G401.6 (cell line): ENCODE results near the gene UQCRC1.

Source experiments
- FAIRE-seq: peaks from 2 replicates; lab custom pipeline; 2012; peaks lifted over from hg19 to GRCh38; lab: Jason Lieb, UNC

Gene UQCRC1

DNA sequence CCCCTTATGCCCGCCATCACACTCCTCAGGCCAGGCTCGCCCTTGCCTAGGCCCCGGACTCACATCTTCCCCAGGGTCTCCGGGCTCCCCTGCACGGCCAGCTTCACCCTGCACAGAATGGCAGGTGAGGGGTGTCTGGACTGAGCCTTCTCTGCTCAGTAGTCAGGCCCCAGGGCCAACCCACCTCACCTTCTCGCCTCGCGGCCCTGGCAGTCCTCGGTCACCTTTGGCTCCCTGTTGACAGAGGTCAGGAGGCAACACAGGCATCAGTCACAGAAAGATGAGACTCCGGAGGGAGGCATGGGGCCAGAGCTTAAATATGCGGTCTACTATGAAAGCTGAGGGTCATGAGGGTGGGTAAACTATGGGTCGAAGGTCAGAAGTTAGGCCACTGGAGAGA lies 37.5 kb downstream of the UQCRC1 start:
- FAIRE-seq = no peak

DNA sequence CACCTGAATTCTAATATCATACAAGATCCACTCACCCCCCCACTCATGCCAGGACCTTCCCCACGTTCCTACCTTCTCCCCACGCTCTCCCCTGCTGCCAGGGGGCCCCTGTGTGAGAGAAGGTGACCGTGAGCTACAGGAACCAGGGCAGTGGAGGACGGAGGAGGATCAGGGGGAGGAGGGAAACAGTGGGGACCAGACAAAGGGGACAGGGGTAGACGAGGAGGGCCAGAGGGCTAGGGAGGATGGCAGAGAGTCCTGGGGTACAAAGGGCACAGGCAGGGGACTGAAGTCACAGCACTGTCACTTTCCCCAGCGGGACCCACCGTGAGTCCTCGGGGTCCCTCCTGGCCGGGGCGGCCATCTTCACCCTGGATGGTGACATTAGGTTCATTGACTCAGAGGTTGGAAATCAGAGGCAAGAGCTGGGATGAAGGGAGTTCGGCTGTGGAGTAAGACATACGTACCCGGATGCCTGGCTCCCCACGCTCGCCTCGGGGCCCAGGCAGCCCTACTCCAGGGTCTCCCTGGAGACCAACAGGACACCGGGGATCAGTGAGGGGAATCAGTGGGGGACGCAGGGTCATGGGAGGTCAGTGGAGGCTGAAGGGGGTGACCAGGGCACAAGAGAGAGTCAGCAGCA lies 39.5 kb downstream of the UQCRC1 start:
- no peak for FAIRE-seq

GRCh38 chr3:48569400-48569799 lies 40.0 kb downstream of the UQCRC1 start:
- no peak for FAIRE-seq

DNA sequence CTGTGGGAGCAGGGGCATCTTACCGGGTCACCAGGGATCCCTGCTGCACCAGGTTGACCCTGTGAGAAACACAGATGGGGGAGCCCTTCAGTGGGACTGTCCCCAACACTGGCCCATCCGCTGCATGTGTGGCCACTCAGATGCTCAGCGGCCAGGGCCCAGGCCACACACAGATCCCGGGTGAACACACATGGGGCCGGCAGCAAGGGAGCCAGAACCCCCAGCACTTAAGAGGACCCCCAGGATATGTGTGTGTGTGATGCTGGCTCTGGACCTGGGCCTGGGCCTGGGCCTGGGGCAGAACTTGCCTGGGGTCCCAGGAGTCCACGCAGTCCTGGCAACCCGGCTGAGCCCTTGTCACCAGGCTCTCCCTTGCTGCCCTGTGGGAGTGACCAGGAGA lies 41.0 kb downstream of the UQCRC1 start:
- no peak for FAIRE-seq

DNA sequence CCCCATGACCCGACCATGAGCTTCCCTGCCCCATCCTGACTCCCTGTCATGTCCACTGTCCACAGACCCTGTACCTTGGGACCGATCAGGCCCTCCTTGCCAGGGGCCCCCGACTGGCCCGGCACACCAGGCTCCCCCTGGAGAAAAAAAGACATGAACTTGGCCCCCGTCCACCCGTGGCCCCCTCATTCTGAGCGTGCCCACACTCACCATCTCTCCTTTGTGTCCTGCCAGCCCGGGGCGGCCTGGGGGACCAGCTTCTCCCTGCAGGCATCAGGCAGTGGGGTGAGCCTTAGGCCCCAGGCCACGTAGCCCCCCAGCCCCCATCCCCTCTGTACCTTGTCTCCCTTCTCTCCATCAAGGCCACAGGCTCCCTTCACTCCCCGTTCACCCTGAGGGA lies 41.9 kb downstream of the UQCRC1 start:
- no peak for FAIRE-seq

- no peak for FAIRE-seq
Observed at GRCh38 chr3:48567090-48567489, 42.4 kb downstream of the UQCRC1 start.

DNA sequence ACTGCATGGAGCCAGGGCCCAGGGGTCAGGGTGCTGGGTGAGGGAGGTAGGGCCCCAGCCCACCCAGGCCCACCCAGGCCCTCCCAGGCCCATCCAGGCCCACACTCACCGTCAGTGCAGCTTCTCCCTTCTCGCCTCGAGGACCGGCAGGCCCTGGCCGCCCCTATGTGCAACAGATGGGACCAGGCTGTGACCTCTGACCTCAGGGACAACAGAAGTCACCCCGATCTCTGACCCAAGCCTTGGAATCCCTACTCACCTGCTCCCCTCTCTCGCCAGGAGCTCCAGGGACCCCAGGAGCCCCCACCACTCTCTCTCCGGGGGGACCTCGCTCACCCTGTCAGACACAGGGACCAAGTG lies 43.1 kb downstream of the UQCRC1 start:
- FAIRE-seq = no peak

DNA sequence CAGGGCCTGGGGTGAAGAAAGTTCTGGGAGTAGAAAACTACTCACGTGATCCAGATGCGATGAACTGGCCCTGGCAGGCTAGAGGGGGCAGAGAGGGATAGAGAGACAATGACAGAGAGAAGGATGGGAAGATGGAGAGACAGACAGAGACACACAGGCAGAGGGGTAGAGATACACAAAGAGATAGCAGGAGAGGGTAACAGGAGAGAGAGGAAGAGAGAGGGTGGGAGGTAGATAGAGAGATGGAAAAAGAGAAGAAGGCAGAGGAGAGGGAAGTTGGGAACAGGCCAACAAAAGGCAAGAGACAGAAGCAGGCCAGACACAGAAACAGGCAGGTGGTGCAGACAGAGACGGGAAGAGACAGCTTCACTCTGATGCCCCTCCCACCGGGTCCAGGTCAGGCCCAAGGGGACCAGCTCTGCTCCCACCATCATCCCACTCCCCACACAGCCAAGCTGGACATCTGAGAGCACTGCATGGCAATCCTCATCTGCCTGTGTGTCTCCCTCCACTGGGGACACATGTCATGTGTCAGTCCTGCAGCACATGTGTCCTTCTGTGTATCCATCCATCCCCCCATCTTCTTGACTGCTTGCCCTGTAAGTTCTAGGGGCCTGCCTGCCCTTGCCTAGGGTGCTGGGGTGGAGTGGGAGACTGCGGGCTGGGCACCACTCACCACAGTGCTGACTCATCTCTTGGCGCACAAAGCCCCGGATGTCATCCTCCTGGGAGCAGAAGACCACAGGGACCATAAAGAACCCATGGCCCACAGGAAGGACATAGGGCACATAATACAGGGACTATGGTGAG lies 43.6 kb downstream of the UQCRC1 start:
- no peak for FAIRE-seq

GRCh38 chr3:48565186-48565585 lies 44.3 kb downstream of the UQCRC1 start:
- FAIRE-seq = no peak

DNA sequence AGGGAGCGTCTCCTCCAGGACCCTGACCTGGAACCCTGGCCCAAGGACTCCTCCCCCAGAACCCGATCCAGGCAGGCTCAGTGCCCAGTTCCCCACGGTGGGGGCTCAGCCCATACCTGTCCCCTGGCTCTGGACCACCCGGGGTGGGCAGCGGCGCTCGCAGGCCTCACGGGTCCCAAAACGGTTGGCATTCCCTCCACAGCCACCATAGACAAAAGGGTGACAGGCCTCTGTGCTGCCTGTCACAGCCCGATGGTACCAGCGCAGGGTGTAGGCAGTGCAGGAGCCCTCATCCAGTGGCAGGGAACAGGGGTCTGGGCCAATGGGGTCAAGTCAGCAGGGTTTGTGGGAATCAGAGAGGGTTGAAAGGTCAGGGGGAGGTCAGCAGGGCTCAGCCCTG lies 44.8 kb downstream of the UQCRC1 start:
- no peak for FAIRE-seq

DNA sequence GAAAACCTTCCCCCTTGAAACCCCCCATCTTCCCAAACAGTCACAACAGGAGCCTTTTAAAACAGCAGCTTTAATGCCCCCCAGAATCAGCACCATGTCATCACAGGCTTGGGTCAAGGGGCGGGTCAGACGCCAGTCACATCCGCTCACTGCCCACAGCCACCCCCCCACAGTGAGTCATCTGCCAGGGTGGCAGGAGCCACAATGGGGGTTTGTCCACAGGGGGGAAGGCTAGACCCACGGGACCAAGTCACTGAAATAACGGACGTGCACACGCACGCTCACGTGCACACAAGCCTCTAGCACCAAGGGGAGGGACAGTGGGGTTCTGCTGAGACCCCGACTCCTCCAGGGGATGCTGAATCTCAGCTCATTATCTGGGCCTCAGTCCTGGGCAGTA lies 45.4 kb downstream of the UQCRC1 start:
- FAIRE-seq = no peak

GRCh38 chr3:48563382-48563918 lies 46.0 kb downstream of the UQCRC1 start, which contains the start of gene UCN2:
Gene UCN2, minus strand, starts transcription at chr3:48563781. Its CDS starts 657 bp downstream, at chr3:48563124.
- no peak for FAIRE-seq

GRCh38 chr3:48562367-48563095 lies 46.9 kb downstream of the UQCRC1 start:
- FAIRE-seq = no peak

- no peak for FAIRE-seq
Observed at GRCh38 chr3:48561045-48561736, 48.3 kb downstream of the UQCRC1 start.

GRCh38 chr3:48560648-48561018 lies 48.8 kb downstream of the UQCRC1 start:
- FAIRE-seq = no peak

GRCh38 chr3:48558493-48559134 lies 50.8 kb downstream of the UQCRC1 start:
- FAIRE-seq = no peak

GRCh38 chr3:48556796-48557626 lies 52.4 kb downstream of the UQCRC1 start, which contains the start of gene PFKFB4:
Gene PFKFB4, minus strand, starts transcription at chr3:48556803. Its CDS starts 26 bp downstream, at chr3:48556777.
- peak; percentile 98 for FAIRE-seq

DNA sequence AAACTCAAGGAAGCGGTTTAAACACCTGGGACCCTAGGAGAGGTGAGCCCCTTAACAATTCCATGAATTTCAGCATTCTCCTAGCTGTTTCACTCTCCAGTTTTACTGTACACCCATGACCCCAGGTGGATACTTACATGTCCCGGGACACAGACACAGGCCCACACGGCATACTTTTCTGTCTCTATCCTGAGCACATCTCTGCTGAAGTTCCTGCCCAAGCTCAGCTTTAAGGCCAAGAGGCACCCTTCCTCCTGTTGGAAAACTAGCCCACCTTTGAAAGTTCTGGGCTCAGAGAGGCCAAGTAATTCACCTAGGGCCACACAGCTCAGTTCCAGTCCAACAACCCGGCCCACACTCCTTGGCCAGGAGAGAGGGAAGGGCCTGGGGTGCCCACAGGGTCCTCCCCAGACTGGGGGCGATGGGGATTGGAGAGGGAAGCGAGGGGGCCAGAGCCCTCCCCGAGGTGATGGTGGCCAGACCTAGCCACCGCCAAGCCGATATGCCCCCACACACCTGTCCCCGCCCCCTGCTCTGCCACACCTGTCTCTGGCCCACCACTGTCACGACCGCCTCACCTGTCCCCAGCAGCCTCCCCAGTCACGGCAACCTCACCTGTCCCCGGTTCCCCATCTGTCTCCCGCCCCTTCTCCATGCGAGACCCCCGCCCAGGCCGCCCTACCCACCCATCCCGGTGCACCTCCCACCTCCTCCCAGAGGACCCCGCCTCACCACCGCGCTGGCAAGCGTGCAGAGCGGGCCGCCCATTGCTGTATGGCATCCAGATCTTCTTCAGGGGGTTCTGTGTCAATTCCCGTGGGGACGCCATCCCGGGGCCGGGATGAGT lies 53.3 kb downstream of the UQCRC1 start:
- FAIRE-seq = no peak

DNA sequence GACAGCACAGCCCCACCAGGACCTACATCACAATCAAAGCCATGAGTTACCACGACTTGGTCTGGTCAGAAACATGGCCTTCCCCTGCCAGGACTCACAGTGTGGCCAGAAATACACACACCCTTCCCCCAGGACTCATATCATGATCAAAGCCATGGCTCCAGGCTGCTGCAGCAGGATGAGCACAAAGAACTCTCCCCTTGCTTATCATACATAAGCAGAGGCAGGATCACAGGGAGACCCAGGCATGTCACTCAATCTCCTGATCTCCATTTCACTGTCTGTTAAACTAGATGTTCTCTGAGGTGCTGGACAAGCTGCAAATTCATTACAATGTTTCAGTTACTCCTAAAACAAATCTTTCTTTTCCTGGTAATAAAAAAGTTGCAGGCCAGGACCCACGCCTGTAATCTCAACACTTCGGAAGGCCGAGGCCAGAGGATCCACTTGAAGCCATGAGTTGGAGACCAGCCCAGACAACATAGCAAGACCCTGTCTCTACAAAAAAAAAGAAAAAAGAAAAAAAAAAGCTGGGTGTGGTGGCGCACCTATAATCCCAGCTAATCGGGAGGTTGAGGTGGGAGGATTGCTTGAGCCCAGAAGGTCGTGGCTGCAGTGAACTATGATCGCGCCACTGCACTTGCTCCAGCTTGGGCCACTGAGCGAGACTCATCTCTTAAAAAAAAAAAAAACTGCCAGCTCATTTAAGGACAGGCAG lies 54.1 kb downstream of the UQCRC1 start:
- FAIRE-seq = no peak
